ENCODE measurements around the gene ANKRD29.

Gene ANKRD29

DNA sequence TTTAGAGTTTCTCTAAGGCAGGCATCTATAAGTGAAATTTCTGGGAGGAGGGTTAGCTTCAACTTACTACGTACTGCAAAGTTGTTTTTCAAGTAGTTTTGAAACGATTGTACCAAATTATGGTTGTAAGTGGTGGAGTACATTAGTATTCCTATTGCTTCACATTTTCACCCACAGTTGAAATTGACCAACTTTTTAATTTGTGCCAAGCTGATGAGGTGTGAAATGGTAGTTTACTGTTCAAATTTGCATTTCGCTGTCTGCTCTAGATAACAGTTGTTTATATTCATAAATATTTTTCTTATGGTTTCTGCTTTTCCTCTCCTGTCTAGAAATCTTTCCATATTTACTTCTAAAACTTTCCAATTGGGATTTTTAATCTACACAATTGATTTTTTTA is 95.0 kb downstream of the ANKRD29 start:
- H3K9me3 ChIP-seq (ENCODE audit: insufficient read depth, low read depth, low read length): no peaks in the 10 kb centered on the region
- H3K79me2 ChIP-seq (ENCODE audit: insufficient read depth, low read length): no peaks in the 10 kb centered on the region
- H4K20me1 ChIP-seq (ENCODE audit: insufficient read depth, low read length, poor library complexity, severe bottlenecking): no peaks in the 10 kb centered on the region
- H2AFZ ChIP-seq (ENCODE audit: low read length): no peak overlapping the region
- no peak overlapping the region for H3K9ac ChIP-seq (ENCODE audit: low read depth, low read length, poor library complexity, severe bottlenecking)
- H3K4me3 ChIP-seq (ENCODE audit: low read length, poor library complexity, severe bottlenecking): no peak overlapping the region
- H3F3A ChIP-seq (ENCODE audit: low read depth): no peaks in the 10 kb centered on the region
- no peak overlapping the region for H3K4me2 ChIP-seq (ENCODE audit: low read depth, low read length, poor library complexity, severe bottlenecking)
- H3K27me3 ChIP-seq (ENCODE audit: insufficient read depth, low read length, poor library complexity, severe bottlenecking): no peaks in the 10 kb centered on the region
- H3K9me2 ChIP-seq (replicated peaks; ENCODE audit: low read depth, low read length): no peaks in the 10 kb centered on the region
- H3K4me1 ChIP-seq (ENCODE audit: insufficient read depth, low read length, poor library complexity, severe bottlenecking): no peaks in the 10 kb centered on the region
- H3K36me3 ChIP-seq (ENCODE audit: insufficient read depth, low read length): peaks cover 54% of the 10 kb centered on the region
- no peak for TF ChIP-seq EZH2phosphoT487 (IDR thresholded peaks at IDR 0.05; ENCODE audit: borderline replicate concordance)
- TF ChIP-seq, protein P1, sequence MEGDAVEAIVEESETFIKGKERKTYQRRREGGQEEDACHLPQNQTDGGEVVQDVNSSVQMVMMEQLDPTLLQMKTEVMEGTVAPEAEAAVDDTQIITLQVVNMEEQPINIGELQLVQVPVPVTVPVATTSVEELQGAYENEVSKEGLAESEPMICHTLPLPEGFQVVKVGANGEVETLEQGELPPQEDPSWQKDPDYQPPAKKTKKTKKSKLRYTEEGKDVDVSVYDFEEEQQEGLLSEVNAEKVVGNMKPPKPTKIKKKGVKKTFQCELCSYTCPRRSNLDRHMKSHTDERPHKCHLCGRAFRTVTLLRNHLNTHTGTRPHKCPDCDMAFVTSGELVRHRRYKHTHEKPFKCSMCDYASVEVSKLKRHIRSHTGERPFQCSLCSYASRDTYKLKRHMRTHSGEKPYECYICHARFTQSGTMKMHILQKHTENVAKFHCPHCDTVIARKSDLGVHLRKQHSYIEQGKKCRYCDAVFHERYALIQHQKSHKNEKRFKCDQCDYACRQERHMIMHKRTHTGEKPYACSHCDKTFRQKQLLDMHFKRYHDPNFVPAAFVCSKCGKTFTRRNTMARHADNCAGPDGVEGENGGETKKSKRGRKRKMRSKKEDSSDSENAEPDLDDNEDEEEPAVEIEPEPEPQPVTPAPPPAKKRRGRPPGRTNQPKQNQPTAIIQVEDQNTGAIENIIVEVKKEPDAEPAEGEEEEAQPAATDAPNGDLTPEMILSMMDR (conservative IDR thresholded peaks at IDR 0.05; ENCODE audit: low read length): no peak

DNA sequence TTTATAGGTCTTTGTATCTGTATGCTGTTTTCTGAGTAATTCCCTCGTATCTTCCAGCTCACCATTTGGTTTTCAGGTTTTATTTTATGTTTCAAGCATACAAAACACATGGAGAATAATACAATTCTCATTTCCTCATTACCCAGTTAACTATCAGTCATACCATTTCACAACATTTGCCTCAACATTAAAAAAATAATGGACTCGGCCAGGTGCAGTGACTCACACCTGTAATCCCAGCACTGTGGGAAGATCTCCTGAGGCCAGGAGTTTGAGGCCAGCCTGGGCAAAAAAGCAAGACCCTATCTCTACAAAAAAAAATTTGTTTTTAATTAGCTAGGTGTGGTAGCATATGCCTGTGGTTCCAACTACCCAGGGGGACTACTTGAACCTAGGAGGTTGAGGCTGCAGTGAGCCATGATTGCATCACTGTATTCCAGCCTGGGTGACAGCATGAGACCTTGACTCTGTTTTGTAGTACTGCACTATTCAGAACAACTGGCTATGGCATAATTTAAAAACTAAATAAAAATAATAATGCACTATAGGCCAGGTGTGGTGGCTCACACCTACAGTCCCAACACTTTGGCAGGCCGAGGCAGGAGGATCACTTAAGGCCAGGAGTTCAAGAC is 96.7 kb downstream of the ANKRD29 start:
- no peaks in the 10 kb centered on the region for H3K79me2 ChIP-seq (ENCODE audit: insufficient read depth, low read length)
- no peaks in the 10 kb centered on the region for H3K9me3 ChIP-seq (ENCODE audit: insufficient read depth, low read depth, low read length)
- H3K36me3 ChIP-seq (ENCODE audit: insufficient read depth, low read length): peaks cover 51% of the 10 kb centered on the region
- no peak overlapping the region for H3K4me3 ChIP-seq (ENCODE audit: low read length, poor library complexity, severe bottlenecking)
- H2AFZ ChIP-seq (ENCODE audit: low read length): no peak overlapping the region
- H3K27me3 ChIP-seq (ENCODE audit: insufficient read depth, low read length, poor library complexity, severe bottlenecking): no peaks in the 10 kb centered on the region
- H3F3A ChIP-seq (ENCODE audit: low read depth): no peaks in the 10 kb centered on the region
- no peak overlapping the region for H3K4me2 ChIP-seq (ENCODE audit: low read depth, low read length, poor library complexity, severe bottlenecking)
- no peaks in the 10 kb centered on the region for H3K4me1 ChIP-seq (ENCODE audit: insufficient read depth, low read length, poor library complexity, severe bottlenecking)
- H3K9me2 ChIP-seq (replicated peaks; ENCODE audit: low read depth, low read length): no peaks in the 10 kb centered on the region
- no peak overlapping the region for H3K9ac ChIP-seq (ENCODE audit: low read depth, low read length, poor library complexity, severe bottlenecking)
- TF ChIP-seq, protein P1 (conservative IDR thresholded peaks at IDR 0.05; ENCODE audit: low read length): no peak
- TF ChIP-seq EZH2phosphoT487 (IDR thresholded peaks at IDR 0.05; ENCODE audit: borderline replicate concordance): no peak
- H4K20me1 ChIP-seq (ENCODE audit: insufficient read depth, low read length, poor library complexity, severe bottlenecking): no peaks in the 10 kb centered on the region

DNA sequence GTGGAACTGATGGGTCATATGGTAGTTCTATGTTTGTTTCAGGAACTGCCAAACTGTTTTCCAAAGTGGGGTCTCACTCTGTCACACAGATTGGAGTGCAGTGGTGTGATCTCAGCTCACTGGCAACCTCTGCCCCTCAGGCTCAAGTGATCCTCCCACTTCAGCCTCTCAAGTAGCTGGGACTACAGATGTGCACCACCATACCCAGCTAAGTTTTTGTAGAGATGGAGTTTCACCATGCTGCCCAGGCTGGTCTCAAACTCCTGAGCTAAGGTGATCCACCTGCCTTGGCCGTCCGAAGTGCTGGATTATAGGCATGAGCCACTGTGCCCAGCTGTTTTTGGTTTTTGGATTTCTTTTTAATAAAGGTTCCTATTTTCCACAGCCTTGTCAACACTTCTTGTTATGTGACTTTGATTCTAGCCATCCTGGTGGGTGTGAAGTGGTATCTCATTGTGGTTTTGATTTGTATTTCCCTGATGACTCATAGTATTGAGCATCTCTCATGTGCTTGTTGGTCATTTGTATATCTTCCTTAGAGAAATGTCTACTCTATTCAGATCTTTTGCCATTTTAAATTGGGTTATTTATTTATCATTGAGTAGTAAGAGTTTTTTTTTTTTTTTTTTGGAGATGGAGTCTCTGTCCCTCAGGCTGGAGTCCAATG is 99.2 kb downstream of the ANKRD29 start:
- no peak overlapping the region for H3K4me3 ChIP-seq (ENCODE audit: low read length, poor library complexity, severe bottlenecking)
- H3K36me3 ChIP-seq (ENCODE audit: insufficient read depth, low read length): peaks cover 39% of the 10 kb centered on the region
- H3K9ac ChIP-seq (ENCODE audit: low read depth, low read length, poor library complexity, severe bottlenecking): no peak overlapping the region
- no peaks in the 10 kb centered on the region for H4K20me1 ChIP-seq (ENCODE audit: insufficient read depth, low read length, poor library complexity, severe bottlenecking)
- H3F3A ChIP-seq (ENCODE audit: low read depth): no peaks in the 10 kb centered on the region
- no peaks in the 10 kb centered on the region for H3K4me1 ChIP-seq (ENCODE audit: insufficient read depth, low read length, poor library complexity, severe bottlenecking)
- no peaks in the 10 kb centered on the region for H3K27me3 ChIP-seq (ENCODE audit: insufficient read depth, low read length, poor library complexity, severe bottlenecking)
- TF ChIP-seq, protein P1 (conservative IDR thresholded peaks at IDR 0.05; ENCODE audit: low read length): no peak
- no peak for TF ChIP-seq EZH2phosphoT487 (IDR thresholded peaks at IDR 0.05; ENCODE audit: borderline replicate concordance)
- no peaks in the 10 kb centered on the region for H3K9me2 ChIP-seq (replicated peaks; ENCODE audit: low read depth, low read length)
- H3K79me2 ChIP-seq (ENCODE audit: insufficient read depth, low read length): no peaks in the 10 kb centered on the region
- H3K4me2 ChIP-seq (ENCODE audit: low read depth, low read length, poor library complexity, severe bottlenecking): no peak overlapping the region
- H2AFZ ChIP-seq (ENCODE audit: low read length): no peak overlapping the region
- H3K9me3 ChIP-seq (ENCODE audit: insufficient read depth, low read depth, low read length): no peaks in the 10 kb centered on the region

Measured in Loucy (cell line).